Measurements from ENCODE around the gene S100A7A.

S100A7A gene

DNA sequence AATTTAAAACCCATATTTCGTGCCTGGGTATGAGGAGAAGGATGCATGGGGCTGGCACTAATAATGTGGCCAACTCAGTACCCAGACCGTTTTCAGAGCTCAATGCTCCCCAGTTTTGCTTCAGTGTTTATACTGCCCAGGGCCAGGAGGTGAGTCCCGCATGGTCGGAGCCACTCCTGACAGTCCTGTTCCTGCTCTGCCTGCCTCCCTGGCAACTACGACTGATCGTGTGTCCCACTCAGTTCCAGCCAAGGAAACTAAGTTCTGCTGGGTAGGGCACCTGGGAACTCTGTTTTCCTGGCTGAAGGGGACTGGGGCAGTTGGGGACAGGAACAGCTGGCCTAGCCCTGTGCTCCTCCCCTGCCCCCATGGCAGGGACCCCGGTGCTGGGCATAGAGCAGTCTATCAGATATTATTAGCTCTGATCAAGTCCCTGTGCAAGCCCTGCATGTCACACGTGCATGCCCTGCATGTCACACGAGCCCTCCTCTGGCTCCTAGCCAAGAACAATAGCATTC, 25.0 kb downstream of the S100A7A start:
- no peak overlapping the region for H2AFZ ChIP-seq (ENCODE audit: low read length)
- H3K4me2 ChIP-seq (ENCODE audit: low read length): no peak overlapping the region
- 0 out of 2 replicates have a peak, but pooled peaks cover 4% of the 10 kb centered on the region for H3K27me3 ChIP-seq (ENCODE audit: insufficient read depth, low read length)
- no peaks in the 10 kb centered on the region for H4K20me1 ChIP-seq (ENCODE audit: insufficient read depth, low read length)
- no peaks in the 10 kb centered on the region for H3K4me1 ChIP-seq (ENCODE audit: insufficient read depth, low read length, severe bottlenecking)
- H3K36me3 ChIP-seq (ENCODE audit: insufficient read depth, low read length): no peaks in the 10 kb centered on the region
- H3K9me3 ChIP-seq (ENCODE audit: low read length): no peaks in the 10 kb centered on the region
- no peak overlapping the region for H3K27ac ChIP-seq (ENCODE audit: low read depth, low read length, poor library complexity, severe bottlenecking)
- no peaks in the 10 kb centered on the region for H3K79me2 ChIP-seq (ENCODE audit: insufficient read depth, low read length)
- no peaks in the 10 kb centered on the region for H3F3A ChIP-seq (ENCODE audit: insufficient read depth, low read length)
- no peaks in the 10 kb centered on the region for H3K9me2 ChIP-seq (ENCODE audit: low read depth, low read length)
- H3K9ac ChIP-seq (ENCODE audit: low read length): no peak overlapping the region
- no peak overlapping the region for H3K4me3 ChIP-seq (ENCODE audit: low read depth, low read length, poor library complexity, severe bottlenecking)
- TF ChIP-seq, protein P1, sequence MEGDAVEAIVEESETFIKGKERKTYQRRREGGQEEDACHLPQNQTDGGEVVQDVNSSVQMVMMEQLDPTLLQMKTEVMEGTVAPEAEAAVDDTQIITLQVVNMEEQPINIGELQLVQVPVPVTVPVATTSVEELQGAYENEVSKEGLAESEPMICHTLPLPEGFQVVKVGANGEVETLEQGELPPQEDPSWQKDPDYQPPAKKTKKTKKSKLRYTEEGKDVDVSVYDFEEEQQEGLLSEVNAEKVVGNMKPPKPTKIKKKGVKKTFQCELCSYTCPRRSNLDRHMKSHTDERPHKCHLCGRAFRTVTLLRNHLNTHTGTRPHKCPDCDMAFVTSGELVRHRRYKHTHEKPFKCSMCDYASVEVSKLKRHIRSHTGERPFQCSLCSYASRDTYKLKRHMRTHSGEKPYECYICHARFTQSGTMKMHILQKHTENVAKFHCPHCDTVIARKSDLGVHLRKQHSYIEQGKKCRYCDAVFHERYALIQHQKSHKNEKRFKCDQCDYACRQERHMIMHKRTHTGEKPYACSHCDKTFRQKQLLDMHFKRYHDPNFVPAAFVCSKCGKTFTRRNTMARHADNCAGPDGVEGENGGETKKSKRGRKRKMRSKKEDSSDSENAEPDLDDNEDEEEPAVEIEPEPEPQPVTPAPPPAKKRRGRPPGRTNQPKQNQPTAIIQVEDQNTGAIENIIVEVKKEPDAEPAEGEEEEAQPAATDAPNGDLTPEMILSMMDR (IDR thresholded peaks at IDR 0.05; ENCODE audit: low read length): no peak
- no peak for TF ChIP-seq EZH2 (IDR thresholded peaks at IDR 0.05; ENCODE audit: borderline replicate concordance, low read length)

DNA sequence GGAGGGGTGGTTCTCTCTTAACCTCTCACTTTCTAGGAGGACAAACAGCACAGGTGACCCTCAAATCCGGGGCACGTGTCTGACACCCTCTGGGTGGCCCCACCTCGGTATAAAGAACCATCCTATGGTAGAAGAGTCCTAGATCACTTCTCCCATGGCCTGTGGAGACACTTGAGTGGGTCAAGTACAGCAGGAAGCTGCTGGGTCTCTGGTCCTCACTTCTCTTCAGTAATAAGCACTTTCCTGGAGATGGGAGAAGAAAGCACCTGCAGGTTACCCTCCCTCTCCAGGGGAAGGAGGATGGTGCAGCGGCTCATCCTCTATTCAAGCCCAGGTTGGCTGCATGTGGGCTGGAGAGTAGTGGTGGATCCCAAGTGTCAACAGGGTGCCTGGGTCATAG, 27.2 kb downstream of the S100A7A start:
- Histone ChIP-seq H3K4me2 (ENCODE audit: low read length) (no peak overlapping the region), H3K79me2 (ENCODE audit: insufficient read depth, low read length) (no peaks in the 10 kb centered on the region), H2AFZ (ENCODE audit: low read length) (no peak overlapping the region), H4K20me1 (ENCODE audit: insufficient read depth, low read length) (no peaks in the 10 kb centered on the region), H3K9me2 (ENCODE audit: low read depth, low read length) (no peaks in the 10 kb centered on the region), H3K9ac (ENCODE audit: low read length) (no peak overlapping the region), H3K27ac (ENCODE audit: low read depth, low read length, poor library complexity, severe bottlenecking) (no peak overlapping the region), H3K4me1 (ENCODE audit: insufficient read depth, low read length, severe bottlenecking) (no peaks in the 10 kb centered on the region), H3K27me3 (ENCODE audit: insufficient read depth, low read length) (peaks cover 10% of the 10 kb centered on the region; the same call in 1 of the 2 replicates), H3K36me3 (ENCODE audit: insufficient read depth, low read length) (no peaks in the 10 kb centered on the region), H3K4me3 (ENCODE audit: low read depth, low read length, poor library complexity, severe bottlenecking) (no peak overlapping the region), H3K9me3 (ENCODE audit: low read length) (no peaks in the 10 kb centered on the region), H3F3A (ENCODE audit: insufficient read depth, low read length) (no peaks in the 10 kb centered on the region)
- no peak for TF ChIP-seq EZH2 (IDR thresholded peaks at IDR 0.05; ENCODE audit: borderline replicate concordance, low read length)
- TF ChIP-seq, protein P1 (IDR thresholded peaks at IDR 0.05; ENCODE audit: low read length): no peak

DNA sequence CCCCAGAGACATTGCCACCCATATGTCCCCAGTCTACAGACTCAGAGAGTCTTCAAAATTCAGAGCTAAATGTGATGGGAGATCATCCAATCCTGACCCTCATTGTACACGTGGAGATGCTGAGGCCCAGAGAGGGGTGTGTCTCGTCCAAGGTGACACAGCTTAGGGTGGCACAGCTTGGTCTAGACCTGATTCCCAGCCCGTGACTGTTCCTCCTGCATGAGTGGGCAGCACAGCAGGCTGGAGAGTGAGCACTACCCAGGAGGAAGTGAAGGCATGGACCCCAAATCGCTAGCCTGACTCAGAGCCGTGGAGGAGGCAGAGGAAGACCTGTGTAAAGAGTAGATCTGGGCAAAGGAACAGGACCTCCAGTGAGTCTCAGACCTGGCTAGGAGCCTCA, 27.8 kb downstream of the S100A7A start:
- Histone ChIP-seq H3F3A (ENCODE audit: insufficient read depth, low read length) (no peaks in the 10 kb centered on the region), H3K9me2 (ENCODE audit: low read depth, low read length) (no peaks in the 10 kb centered on the region), H3K4me1 (ENCODE audit: insufficient read depth, low read length, severe bottlenecking) (no peaks in the 10 kb centered on the region), H3K9me3 (ENCODE audit: low read length) (no peaks in the 10 kb centered on the region), H2AFZ (ENCODE audit: low read length) (no peak overlapping the region), H3K9ac (ENCODE audit: low read length) (no peak overlapping the region), H3K4me2 (ENCODE audit: low read length) (no peak overlapping the region), H3K27ac (ENCODE audit: low read depth, low read length, poor library complexity, severe bottlenecking) (no peak overlapping the region), H3K79me2 (ENCODE audit: insufficient read depth, low read length) (no peaks in the 10 kb centered on the region), H3K4me3 (ENCODE audit: low read depth, low read length, poor library complexity, severe bottlenecking) (no peak overlapping the region), H3K36me3 (ENCODE audit: insufficient read depth, low read length) (no peaks in the 10 kb centered on the region), H3K27me3 (ENCODE audit: insufficient read depth, low read length) (peaks cover 9% of the 10 kb centered on the region; the same call in 1 of the 2 replicates), H4K20me1 (ENCODE audit: insufficient read depth, low read length) (no peaks in the 10 kb centered on the region)
- TF ChIP-seq EZH2 (IDR thresholded peaks at IDR 0.05; ENCODE audit: borderline replicate concordance, low read length): no peak
- TF ChIP-seq, protein P1 (IDR thresholded peaks at IDR 0.05; ENCODE audit: low read length): no peak
